ENCODE results near the gene SSNA1. TPM values are rescaled to one million over a fixed set of nuclear protein-coding genes. Genes with fewer than 3 reads are reported as not detected.
"Not testable (repeated sequence)": the region's sequence is repeated elsewhere in the genome, so short reads cannot be mapped to it uniquely, and the experiment has no call there.

SSNA1 gene
- total RNA-seq, 1 experiment from 2014 or later: 71.6 TPM

GRCh38 chr9:137230705-137231371 lies 42.4 kb downstream of the SSNA1 start, which contains the start of gene SLC34A3:
Gene SLC34A3 (plus strand): TSS chr9:137230901. CDS start chr9:137231703, 802 bp downstream.
- no peak for DNase-seq (ENCODE audit: low spot score)

DNA sequence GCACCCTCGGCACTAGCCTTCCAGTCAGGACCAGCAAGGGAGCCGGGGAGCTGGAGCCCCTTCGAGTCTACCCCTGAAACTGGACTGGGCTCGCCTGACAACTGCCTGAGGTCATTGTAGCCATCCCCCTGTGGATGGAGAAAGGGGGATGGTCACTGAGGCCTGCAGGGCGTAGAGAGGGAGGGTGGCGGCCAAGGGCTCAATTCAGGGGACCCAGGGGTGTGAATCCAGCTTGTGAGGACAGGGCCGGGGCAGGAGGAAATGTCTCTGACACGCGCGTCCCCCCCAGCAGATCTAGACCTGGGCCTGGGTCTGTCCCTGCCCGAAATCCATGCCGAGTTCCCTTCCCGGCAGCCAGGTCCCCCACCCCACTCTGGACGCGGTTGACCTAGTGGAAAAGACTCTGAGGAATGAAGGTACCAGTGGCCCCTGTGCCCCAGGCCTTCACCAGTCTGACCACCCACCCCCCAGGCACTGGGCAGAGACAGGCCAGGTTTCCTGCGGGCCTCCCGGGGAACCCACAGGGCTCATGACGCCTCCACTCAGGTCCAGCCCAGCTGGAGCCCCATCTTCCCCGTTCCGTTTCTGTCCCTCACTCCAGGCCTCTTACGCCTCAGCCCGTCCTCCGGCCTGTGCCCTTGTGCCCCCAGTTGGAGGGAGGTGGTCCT lies 43.0 kb downstream of the SSNA1 start:
- no peak for DNase-seq (ENCODE audit: low spot score)

DNA sequence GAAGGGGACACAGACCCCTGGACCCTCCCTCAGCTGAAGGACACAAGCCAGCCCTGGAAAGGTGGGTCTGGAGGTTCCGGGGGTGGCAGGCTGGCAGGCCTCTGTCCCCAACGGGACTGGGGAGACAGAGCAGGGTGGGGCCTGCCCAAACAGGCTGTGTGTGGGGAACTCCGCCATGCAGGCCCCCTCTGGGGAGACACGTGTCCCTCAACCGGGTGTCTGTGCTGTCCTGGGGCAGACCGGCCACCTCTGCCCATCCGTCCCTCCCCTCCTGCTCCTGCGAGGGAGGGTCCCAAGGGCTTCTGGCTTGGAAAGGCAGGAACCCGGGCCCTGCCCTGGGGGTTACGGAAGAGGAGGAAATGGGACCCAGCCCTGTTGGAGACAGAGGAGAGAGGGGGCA lies 43.6 kb downstream of the SSNA1 start:
- DNase-seq (ENCODE audit: low spot score): no peak

GRCh38 chr9:137232510-137232909 lies 44.0 kb downstream of the SSNA1 start:
- no peak for DNase-seq (ENCODE audit: low spot score)

DNA sequence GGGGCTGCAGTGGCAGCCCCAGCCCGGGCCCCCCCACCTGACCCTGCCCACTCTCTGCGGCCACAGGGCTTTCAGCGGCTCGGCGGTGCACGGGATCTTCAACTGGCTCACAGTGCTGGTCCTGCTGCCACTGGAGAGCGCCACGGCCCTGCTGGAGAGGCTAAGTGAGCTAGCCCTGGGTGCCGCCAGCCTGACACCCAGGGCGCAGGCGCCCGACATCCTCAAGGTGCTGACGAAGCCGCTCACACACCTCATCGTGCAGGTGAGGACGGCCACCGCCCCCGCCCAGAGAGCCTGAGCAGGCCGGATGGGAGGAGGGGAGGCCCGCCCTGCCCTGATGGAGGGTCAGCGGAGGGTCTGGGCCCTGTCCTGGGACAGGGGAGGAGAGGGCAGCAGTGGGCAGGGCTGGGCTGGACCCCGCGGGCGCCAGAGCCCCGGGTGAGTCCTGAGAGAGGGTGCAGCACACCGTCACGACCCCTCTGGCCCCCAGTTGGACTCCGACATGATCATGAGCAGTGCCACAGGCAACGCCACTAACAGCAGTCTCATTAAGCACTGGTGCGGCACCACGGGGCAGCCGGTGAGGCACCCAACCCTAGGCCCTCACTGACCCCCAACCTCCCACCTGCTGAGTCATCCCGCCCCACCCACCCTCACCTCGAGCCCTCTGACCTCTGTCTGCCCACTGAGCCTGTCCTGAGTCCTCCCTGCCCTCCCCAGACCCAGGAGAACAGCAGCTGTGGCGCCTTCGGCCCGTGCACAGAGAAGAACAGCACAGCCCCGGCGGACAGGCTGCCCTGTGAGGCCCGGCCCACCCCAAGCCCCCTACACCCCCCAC lies 44.9 kb downstream of the SSNA1 start:
- DNase-seq (ENCODE audit: low spot score): no peak

DNA sequence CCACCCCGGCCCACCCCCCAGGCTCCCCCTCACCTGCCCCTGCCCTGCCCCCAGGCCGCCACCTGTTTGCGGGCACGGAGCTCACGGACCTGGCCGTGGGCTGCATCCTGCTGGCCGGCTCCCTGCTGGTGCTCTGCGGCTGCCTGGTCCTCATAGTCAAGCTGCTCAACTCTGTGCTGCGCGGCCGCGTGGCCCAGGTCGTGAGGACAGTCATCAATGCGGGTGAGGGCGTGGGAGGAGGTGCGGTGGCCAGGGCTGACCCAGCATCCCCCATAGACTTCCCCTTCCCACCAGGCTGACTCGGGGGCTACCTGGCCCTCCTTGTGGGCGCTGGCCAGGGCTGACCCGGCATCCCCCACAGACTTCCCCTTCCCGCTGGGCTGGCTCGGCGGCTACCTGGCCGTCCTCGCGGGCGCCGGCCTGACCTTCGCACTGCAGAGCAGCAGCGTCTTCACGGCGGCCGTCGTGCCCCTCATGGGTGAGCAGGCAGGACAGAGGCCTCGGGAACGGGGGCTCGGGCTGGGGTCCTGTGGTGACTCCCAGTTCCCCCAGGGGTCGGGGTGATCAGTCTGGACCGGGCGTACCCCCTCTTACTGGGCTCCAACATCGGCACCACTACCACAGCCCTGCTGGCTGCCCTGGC lies 45.7 kb downstream of the SSNA1 start:
- DNase-seq (ENCODE audit: low spot score): no peak

DNA sequence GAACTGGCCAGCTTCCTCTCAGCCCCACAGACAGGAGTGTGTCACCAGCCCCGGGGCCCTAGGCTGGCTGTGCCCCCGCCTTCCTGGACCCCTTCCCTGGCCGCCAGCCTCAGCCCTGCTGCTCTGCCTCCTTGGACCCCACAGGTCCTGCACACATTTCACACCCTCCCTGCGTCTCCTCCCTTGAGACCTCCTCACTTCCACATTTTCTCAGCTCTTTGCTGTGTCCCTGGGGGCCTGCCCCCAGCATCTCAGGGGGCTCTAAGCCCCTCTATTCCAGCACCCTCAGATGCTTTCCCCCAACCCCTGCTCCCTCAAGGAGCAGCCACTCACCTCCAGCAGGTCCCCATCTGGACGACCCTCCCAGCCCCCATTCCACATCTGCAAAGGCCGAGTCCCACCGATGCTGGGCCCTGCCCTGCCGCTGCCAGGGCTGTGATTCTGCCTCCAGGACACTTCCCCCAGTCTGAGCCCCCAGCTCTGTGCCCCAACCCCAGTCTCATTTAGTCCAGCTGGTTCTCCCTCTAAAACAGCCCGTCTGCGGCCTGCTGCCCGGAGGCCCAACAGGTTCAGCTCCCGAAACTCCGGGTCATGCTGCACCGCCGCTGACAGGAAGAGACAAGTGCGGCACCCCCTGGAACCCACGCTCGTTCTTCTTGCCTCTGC lies 46.4 kb downstream of the SSNA1 start:
- DNase-seq (ENCODE audit: low spot score): no peak

DNA sequence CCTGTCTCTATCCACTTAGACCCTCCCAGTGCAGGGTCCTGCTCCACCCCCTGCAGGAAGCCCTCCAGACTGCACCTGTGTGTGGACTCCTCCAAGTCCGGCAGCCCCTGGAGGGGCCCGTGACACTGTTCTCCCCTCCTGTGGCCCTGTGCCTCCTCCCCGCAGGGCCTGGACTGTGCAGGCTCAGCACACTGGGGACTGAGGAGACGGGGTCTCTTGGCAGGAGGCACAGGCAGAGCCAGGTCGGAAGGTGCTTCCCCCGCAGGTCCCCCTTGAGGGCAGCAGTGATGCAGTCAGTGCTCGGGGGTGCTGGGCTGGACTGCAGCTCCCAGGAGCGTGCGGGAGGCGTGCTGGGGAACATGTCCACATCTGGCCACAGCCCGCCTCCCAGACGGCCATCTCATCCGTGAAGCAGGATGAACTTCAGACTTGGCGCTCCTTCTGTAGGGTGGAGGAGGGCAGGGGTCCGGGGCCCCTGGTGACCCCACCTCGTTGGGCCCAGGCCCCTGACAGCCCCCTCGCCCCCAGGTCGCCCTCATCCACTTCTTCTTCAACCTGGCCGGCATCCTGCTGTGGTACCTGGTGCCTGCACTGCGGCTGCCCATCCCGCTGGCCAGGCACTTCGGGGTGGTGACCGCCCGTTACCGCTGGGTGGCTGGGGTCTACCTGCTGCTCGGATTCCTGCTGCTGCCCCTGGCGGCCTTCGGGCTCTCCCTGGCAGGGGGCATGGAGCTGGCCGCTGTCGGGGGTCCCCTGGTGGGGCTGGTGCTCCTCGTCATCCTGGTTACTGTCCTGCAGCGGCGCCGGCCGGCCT lies 47.2 kb downstream of the SSNA1 start:
- no peak for DNase-seq (ENCODE audit: low spot score)

DNA sequence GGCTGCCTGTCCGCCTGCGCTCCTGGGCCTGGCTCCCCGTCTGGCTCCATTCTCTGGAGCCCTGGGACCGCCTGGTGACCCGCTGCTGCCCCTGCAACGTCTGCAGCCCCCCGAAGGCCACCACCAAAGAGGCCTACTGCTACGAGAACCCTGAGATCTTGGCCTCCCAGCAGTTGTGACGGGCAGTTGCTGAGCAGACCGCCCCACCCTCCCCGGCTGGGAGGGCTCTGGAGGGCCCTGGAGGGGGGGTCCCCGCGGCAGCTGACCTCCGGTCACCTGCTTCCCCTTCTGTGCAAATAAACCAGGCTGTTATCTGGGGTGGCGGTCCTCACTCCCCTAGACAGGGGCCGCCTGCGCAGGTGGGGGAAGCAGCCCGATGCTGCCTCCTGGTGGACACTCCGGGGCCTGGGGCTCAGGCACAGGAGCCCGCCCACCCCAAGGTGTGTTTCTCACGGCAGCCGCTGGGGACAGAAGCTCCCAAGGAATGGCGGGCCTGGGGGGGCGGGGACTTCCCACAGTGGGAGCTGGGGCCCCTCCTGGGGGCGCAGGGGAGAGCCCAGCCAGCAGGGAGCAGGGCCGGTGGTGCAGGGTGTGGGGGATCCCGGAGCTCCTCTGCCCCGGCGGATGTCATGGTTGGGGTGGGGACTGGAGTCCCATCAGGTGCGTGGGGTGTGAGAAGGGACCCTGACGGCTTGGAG lies 47.9 kb downstream of the SSNA1 start:
- DNase-seq (ENCODE audit: low spot score): peak; percentile 74

DNA sequence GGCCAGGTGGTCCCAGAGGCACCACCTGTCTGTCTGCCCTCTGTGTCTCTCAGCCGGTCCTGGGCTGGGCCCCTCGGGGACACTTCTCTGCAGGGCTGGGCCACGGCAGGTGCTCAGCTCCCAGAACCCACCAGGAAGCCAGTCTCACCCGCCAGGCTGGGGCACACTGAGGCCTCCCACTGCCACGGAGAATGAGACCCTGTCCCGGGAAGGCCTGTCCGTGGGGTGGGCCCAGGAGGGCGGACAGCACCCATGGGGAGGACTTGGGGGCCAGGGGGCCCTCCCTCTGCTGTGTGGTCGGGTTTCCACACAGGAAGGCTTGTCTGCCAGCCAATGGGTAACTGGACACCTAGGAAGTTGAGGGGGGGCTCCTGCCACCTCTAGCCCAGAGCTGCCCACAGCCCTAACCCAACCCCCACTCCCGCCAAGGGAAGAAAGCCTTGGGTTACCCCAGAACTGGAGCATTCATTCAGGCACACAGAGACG lies 48.5 kb downstream of the SSNA1 start:
- DNase-seq (ENCODE audit: low spot score): no peak

DNA sequence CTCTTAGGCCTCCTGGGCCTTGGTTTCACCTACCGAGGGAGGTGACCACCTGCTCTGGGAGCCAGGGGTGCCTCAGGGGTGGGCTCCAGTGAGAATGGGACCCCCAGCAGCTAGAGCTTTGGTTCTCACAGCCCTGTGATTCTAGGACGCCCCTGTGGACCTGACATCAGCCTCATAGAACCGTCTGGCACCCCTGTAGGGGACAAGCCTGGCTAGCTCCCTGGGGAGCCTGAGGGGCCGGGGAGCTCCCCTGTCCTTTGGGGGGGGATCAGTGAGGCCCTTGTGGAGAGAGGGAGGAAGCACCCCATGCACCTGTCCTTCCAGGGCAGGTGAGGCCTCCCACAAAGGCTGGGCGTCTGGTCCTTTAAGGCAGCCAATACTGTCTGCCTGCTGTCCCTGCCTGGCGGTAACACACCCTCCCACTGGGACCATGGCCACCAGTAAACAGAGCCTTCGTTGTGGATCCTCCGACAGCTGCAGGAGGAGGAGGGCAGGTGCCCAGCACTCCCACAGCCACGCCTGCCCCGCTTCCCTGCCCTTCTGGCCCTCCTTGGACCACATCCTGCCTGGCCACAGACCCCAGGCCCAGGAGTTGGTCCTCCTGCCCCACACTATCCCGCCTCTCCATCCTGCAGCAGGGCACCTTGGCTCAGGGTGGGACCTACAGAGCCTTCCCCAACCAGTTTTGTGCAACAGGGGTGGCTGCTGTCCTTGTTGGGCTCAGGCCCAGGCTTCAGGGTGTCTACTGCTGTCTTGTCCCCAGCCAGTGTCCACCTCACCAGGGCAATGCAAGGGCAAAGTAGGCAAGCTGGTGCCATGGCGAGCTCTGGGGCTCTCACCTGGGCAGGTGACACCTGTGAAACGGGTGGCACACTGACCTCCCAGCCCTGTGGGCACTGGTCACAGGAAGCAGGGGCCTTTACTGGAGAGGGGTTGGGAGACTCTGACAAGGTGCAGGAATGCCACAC lies 49.6 kb downstream of the SSNA1 start:
- DNase-seq (ENCODE audit: low spot score): no peak

DNA sequence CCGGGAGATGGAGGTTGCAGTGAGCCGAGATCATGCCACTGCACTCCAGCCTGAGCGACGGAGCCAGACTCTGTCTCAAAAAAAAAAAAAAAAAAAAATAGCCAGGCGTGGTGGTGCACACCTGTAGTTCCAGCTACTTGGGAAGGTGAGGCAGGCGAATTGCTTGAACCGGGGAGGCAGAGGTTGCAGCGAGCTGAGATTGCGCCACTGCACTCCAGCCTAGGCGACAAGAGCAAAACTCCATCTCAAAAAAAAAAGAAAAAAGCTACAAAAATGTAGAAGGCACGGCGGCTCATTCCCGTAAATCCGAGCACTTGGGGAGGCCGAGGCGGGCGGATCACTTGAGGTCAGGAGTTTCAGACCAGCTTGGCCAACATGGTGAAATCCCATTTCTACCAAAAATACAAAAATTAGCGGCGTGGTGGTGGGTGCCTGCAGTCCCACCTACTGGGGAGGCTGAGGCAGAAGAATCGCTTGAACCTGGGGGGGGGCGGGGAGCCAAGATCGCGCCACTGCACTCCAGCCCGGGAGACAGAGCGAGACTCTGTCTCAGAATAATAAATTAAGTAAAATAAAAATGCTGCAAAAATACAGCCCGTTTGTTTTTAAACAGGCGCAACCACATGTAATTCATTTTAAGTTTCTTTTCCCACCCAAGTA lies 51.2 kb downstream of the SSNA1 start:
- DNase-seq (ENCODE audit: low spot score): not testable (repeated sequence)

Other genes starting within 250 kb of the SSNA1 start
- 56.2 and 83.0 TPM in 2 replicates for gene FBXW5, start 243.9 kb upstream of the SSNA1 start, total RNA-seq (2014; rRNA removed; shearing (Covaris generic))
- gene C8G, start 243.4 kb upstream of the SSNA1 start, total RNA-seq (2014; rRNA removed; shearing (Covaris generic)): not detected in 2 replicates
- gene LCN12, start 236.4 kb upstream of the SSNA1 start, total RNA-seq (2014; rRNA removed; shearing (Covaris generic)): not detected in 2 replicates
- gene PTGDS, start 211.2 kb upstream of the SSNA1 start, total RNA-seq (2014; rRNA removed; shearing (Covaris generic)): not detected in 2 replicates
- gene LCNL1, start 205.7 kb upstream of the SSNA1 start, total RNA-seq (2014; rRNA removed; shearing (Covaris generic)): not detected in 2 replicates
- 32.0 and 41.3 TPM in 2 replicates for gene PAXX, start 196.3 kb upstream of the SSNA1 start, total RNA-seq (2014; rRNA removed; shearing (Covaris generic))
- gene CLIC3, start 192.1 kb upstream of the SSNA1 start, total RNA-seq (2014; rRNA removed; shearing (Covaris generic)): 0.64 TPM in 1 of 2 replicates, not detected in the other
- 4.9 and 22.4 TPM in 2 replicates for gene ABCA2, start 160.4 kb upstream of the SSNA1 start, total RNA-seq (2014; rRNA removed; shearing (Covaris generic))
- not detected in 2 replicates for gene FUT7, start 156.6 kb upstream of the SSNA1 start, total RNA-seq (2014; rRNA removed; shearing (Covaris generic))
- 1.2 and 4.1 TPM in 2 replicates for gene NPDC1, start 142.5 kb upstream of the SSNA1 start, total RNA-seq (2014; rRNA removed; shearing (Covaris generic))
- gene ENTPD2, start 134.6 kb upstream of the SSNA1 start, total RNA-seq (2014; rRNA removed; shearing (Covaris generic)): not detected in 2 replicates
- 5.9 and 12.4 TPM in 2 replicates for gene SAPCD2, start 118.1 kb upstream of the SSNA1 start, total RNA-seq (2014; rRNA removed; shearing (Covaris generic))
- 6.6 and 7.4 TPM in 2 replicates for gene UAP1L1, start 111.2 kb upstream of the SSNA1 start, total RNA-seq (2014; rRNA removed; shearing (Covaris generic))
- 38.6 and 62.6 TPM in 2 replicates for gene MAN1B1, start 101.7 kb upstream of the SSNA1 start, total RNA-seq (2014; rRNA removed; shearing (Covaris generic))
- gene DPP7, start 73.9 kb upstream of the SSNA1 start, total RNA-seq (2014; rRNA removed; shearing (Covaris generic)): 34.8 and 52.2 TPM in 2 replicates
- gene GRIN1, start 49.5 kb upstream of the SSNA1 start, total RNA-seq (2014; rRNA removed; shearing (Covaris generic)): not detected in 2 replicates
- 0.10 and 0.12 TPM in 2 replicates for gene LRRC26, start 18.6 kb upstream of the SSNA1 start, total RNA-seq (2014; rRNA removed; shearing (Covaris generic))
- gene TMEM210, start 16.6 kb upstream of the SSNA1 start, total RNA-seq (2014; rRNA removed; shearing (Covaris generic)): not detected in 2 replicates
- gene ANAPC2, start 116 bp upstream of the SSNA1 start, total RNA-seq (2014; rRNA removed; shearing (Covaris generic)): 8.2 and 13.4 TPM in 2 replicates
- gene TPRN, start 12.1 kb downstream of the SSNA1 start, total RNA-seq (2014; rRNA removed; shearing (Covaris generic)): 1.2 and 3.4 TPM in 2 replicates
- gene TMEM203, start 17.0 kb downstream of the SSNA1 start, total RNA-seq (2014; rRNA removed; shearing (Covaris generic)): 63.4 and 69.8 TPM in 2 replicates
- 4.0 and 4.9 TPM in 2 replicates for gene NDOR1, start 17.0 kb downstream of the SSNA1 start, total RNA-seq (2014; rRNA removed; shearing (Covaris generic))
- 0.31 TPM in 1 of 2 replicates, not detected in the other for gene RNF208, start 33.6 kb downstream of the SSNA1 start, total RNA-seq (2014; rRNA removed; shearing (Covaris generic))
- gene CYSRT1, start 36.5 kb downstream of the SSNA1 start, total RNA-seq (2014; rRNA removed; shearing (Covaris generic)): 0.14 and 0.37 TPM in 2 replicates
- gene RNF224, start 38.8 kb downstream of the SSNA1 start, total RNA-seq (2014; rRNA removed; shearing (Covaris generic)): not detected in 2 replicates
- gene SLC34A3, start 42.2 kb downstream of the SSNA1 start, total RNA-seq (2014; rRNA removed; shearing (Covaris generic)): not detected in 2 replicates
- 164 and 180 TPM in 2 replicates for gene TUBB4B, start 52.6 kb downstream of the SSNA1 start, total RNA-seq (2014; rRNA removed; shearing (Covaris generic))
- gene STPG3, start 62.6 kb downstream of the SSNA1 start, total RNA-seq (2014; rRNA removed; shearing (Covaris generic)): not detected in 2 replicates
- gene NELFB, start 66.7 kb downstream of the SSNA1 start, total RNA-seq (2014; rRNA removed; shearing (Covaris generic)): 29.5 and 33.0 TPM in 2 replicates
- 0.37 and 1.3 TPM in 2 replicates for gene TOR4A, start 89.0 kb downstream of the SSNA1 start, total RNA-seq (2014; rRNA removed; shearing (Covaris generic))
- gene NRARP, start 113.6 kb downstream of the SSNA1 start, total RNA-seq (2014; rRNA removed; shearing (Covaris generic)): 0.37 TPM in 1 of 2 replicates, not detected in the other
- gene EXD3, start 234.5 kb downstream of the SSNA1 start, total RNA-seq (2014; rRNA removed; shearing (Covaris generic)): 1.4 and 2.8 TPM in 2 replicates
- gene NOXA1, start 234.7 kb downstream of the SSNA1 start, total RNA-seq (2014; rRNA removed; shearing (Covaris generic)): not detected in 2 replicates

All from H4 (cell line).